ENCODE results near the gene SGTA.

SGTA gene

GRCh38 chr19:2815191-2815614, 32.1 kb upstream of the SGTA start:
- Histone ChIP-seq H3K9me3 (ENCODE audit: severe bottlenecking) (no peaks in the 10 kb centered on the region), H3K36me3 (peaks cover 38% of the 10 kb centered on the region), H3K4me3 (ENCODE audit: low read depth, low read length) (no peak overlapping the region), H3K27me3 (ENCODE audit: insufficient read depth, low read depth, severe bottlenecking) (no peaks in the 10 kb centered on the region), H3K27ac (no peak overlapping the region)
- DNase-seq, result no peak
- no peak for TF ChIP-seq CTCF (IDR thresholded peaks at IDR 0.05; ENCODE audit: low read depth, low read length)

GRCh38 chr19:2814426-2814825, 31.4 kb upstream of the SGTA start:
- no peak overlapping the region for H3K27ac ChIP-seq
- H3K4me3 ChIP-seq (ENCODE audit: low read depth, low read length), result no peak overlapping the region
- TF ChIP-seq CTCF (IDR thresholded peaks at IDR 0.05; ENCODE audit: low read depth, low read length), result no peak
- H3K9me3 ChIP-seq (ENCODE audit: severe bottlenecking), result no peaks in the 10 kb centered on the region
- H3K27me3 ChIP-seq (ENCODE audit: insufficient read depth, low read depth, severe bottlenecking), result no peaks in the 10 kb centered on the region
- peaks cover 45% of the 10 kb centered on the region for H3K36me3 ChIP-seq
- no peak for DNase-seq

- Histone ChIP-seq H3K4me3 (ENCODE audit: low read depth, low read length) (no peak overlapping the region), H3K36me3 (peaks cover 54% of the 10 kb centered on the region), H3K9me3 (ENCODE audit: severe bottlenecking) (no peaks in the 10 kb centered on the region), H3K27ac (no peak overlapping the region), H3K27me3 (ENCODE audit: insufficient read depth, low read depth, severe bottlenecking) (no peaks in the 10 kb centered on the region)
- no peak for TF ChIP-seq CTCF (IDR thresholded peaks at IDR 0.05; ENCODE audit: low read depth, low read length)
- DNase-seq, result no peak
Observed at GRCh38 chr19:2813235-2814160, 30.4 kb upstream of the SGTA start.

GRCh38 chr19:2812414-2813234, 29.6 kb upstream of the SGTA start:
- peaks cover 63% of the 10 kb centered on the region for H3K36me3 ChIP-seq
- H3K27me3 ChIP-seq (ENCODE audit: insufficient read depth, low read depth, severe bottlenecking), result no peaks in the 10 kb centered on the region
- no peak for DNase-seq
- no peak for TF ChIP-seq CTCF (IDR thresholded peaks at IDR 0.05; ENCODE audit: low read depth, low read length)
- no peak overlapping the region for H3K4me3 ChIP-seq (ENCODE audit: low read depth, low read length)
- no peak overlapping the region for H3K27ac ChIP-seq
- no peaks in the 10 kb centered on the region for H3K9me3 ChIP-seq (ENCODE audit: severe bottlenecking)

- Histone ChIP-seq H3K27me3 (ENCODE audit: insufficient read depth, low read depth, severe bottlenecking) (no peaks in the 10 kb centered on the region), H3K9me3 (ENCODE audit: severe bottlenecking) (no peaks in the 10 kb centered on the region), H3K4me3 (ENCODE audit: low read depth, low read length) (no peak overlapping the region), H3K36me3 (peaks cover 70% of the 10 kb centered on the region), H3K27ac (no peak overlapping the region)
- TF ChIP-seq CTCF (IDR thresholded peaks at IDR 0.05; ENCODE audit: low read depth, low read length), result no peak
- DNase-seq, result no peak
Observed at GRCh38 chr19:2811735-2812413, 28.8 kb upstream of the SGTA start.

All from WERI-Rb-1 (cell line).